Inflammatory macrophage treated with lipopolysaccharide for 4 hours (primary cell): Measurements from ENCODE around the gene PROSER2.
"Not testable (repeated sequence)": the region's sequence is repeated elsewhere in the genome, so short reads cannot be mapped to it uniquely, and the experiment has no call there.

Source experiments
- DNase-seq: peaks from one replicate; pipeline ENCODE4 v3.0.0-alpha.2; 2020

The PROSER2 gene

GRCh38 chr10:11886851-11887250 is 63.7 kb downstream of the PROSER2 start:
- DNase-seq = no peak

GRCh38 chr10:11887381-11888227 is 64.4 kb downstream of the PROSER2 start:
- DNase-seq = no peak

GRCh38 chr10:11889263-11889662 is 66.1 kb downstream of the PROSER2 start:
- not testable (repeated sequence) for DNase-seq

GRCh38 chr10:11891776-11892486 is 68.8 kb downstream of the PROSER2 start:
- DNase-seq = no peak

GRCh38 chr10:11893749-11894278 is 70.7 kb downstream of the PROSER2 start:
- DNase-seq = no peak

GRCh38 chr10:11894381-11895107 is 71.4 kb downstream of the PROSER2 start:
- no peak for DNase-seq

DNA sequence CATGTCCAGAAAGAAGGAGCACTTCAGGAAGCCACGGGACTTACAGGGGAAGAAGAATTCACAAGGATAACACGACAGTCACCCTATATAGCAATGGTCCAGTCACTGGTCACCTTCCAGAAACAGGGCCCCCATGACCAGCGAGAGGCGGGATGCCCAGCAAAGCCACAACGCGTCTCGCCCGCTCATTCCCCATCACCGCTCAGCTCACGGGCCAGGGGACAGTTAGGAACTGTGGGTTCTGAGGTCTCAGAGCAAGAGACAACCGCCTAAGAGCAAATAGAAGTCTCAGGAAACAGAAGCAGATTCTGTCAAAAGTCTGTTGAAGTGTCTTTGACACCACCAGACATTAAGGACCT is 71.9 kb downstream of the PROSER2 start:
- no peak for DNase-seq

DNA sequence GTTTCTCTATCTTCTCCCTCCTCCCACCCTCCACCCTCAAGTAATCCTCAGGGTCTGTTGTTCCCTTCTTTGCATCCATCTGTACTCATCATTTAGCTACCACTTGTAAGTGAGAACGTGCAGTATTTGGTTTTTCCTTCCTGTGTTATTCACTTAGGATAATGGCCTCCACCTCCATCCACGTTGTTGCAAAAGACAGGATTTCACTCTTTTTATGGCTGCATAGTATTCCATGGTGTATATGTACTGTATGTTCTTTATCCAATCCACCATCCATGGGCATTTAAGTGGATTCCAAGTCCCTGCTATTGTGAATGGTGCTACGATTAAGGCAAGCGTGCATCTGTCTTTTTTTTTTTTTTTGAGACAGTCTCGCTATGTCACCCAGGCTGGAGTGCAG is 72.4 kb downstream of the PROSER2 start:
- no peak for DNase-seq

GRCh38 chr10:11896549-11897200 is 73.5 kb downstream of the PROSER2 start:
- no peak for DNase-seq

DNA sequence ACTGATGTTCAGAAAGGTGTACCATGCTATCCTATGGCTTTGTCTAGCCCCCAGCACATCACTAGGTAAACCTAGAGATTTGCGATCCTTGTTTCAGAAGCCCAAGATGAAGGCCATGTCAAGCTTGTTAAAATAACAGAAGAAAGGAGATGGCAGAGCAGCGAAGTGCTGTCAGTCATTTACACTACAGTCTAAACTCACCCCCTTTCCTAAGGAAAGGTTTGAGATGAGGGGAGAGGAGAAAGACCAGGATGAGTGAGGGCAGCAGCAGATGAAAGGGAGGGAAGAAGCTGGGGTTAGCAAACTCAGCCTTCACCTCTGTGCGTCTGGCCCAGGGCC is 74.8 kb downstream of the PROSER2 start:
- no peak for DNase-seq

GRCh38 chr10:11898372-11899066 is 75.4 kb downstream of the PROSER2 start:
- no peak for DNase-seq

DNA sequence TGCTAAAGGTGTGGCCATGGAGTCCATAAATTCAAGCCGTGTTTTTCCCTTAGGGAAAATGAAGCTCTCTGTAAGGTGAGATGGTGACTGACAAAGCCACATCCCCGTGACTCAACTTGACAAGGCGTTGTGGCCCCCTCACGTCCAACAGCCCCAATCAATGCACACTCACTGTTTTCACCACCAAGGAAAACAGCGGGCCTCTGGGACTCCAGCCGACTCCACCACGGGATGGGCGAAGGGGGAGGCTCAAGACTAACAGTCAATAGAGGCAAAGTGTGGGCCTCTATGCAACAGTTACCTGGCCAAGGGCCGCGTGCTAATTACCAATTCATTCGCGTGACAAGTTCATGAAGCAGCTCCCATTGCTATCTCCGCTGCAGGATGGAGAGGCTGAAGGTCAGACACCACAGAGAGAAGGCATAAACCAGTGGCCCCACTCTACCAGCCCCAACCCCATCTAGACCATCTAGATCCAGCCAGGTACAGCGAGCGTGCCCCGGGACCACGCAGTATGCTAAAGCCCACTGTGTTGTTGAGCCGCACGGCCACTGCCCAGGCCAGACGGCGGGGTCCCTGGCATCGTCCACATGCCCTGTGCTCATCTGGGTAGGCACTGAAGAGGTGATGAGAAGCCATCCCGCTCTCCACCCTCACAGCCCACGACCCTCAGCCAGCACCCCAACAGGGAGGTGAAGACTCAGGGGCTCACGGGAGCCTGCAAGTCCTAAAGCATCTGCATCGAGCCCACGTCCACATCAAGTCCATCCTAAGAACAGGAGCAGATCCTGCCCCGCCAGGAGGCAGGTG is 76.1 kb downstream of the PROSER2 start:
- no peak for DNase-seq

GRCh38 chr10:11901036-11901301 is 77.8 kb downstream of the PROSER2 start:
- DNase-seq = no peak

GRCh38 chr10:11901454-11901832 is 78.3 kb downstream of the PROSER2 start:
- DNase-seq = no peak

GRCh38 chr10:11901833-11902475 is 78.8 kb downstream of the PROSER2 start:
- DNase-seq = no peak

DNA sequence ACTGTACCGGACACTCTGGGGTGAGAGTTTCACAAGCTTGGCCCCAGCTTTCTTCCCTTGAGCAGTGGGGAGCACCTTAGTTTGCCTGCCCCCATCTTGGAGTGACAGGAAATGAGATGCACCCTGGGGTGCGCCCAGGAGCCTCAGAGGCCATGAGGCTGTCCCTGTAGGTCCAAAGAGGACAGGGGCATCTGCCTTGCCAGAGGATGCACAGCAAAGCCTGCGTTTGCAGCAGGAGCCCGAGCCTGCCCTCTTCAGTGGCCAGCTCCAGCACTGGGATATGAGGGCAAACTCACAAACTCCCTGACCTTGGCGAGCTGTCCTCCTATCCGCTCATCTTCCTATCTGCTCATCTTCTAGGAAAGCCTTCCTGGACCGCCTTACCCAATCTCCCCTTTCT is 79.5 kb downstream of the PROSER2 start:
- DNase-seq = no peak

- DNase-seq = no peak
Measured at GRCh38 chr10:11906714-11907113, 83.6 kb downstream of the PROSER2 start.

DNA sequence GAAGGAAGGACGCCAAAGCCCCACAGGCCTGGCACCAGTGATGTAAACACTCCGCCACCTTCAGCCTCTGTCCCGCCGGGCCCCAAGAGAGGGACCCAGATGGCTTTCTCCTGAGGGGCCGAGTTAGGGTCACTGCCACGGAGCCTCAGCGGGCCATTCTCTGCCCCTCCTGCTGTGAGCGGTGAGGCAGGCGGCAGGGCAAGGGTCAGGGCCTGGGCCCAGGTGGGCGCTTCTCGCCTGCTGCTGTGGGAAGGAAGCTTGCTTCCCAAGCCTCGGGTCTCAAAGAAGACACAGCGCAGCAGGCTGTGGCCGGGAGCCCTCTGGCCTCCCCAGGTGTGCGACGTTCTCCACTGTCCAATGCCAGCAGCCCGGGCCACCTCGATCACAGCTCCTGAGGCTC is 84.8 kb downstream of the PROSER2 start:
- DNase-seq = no peak

GRCh38 chr10:11908536-11908935 is 85.4 kb downstream of the PROSER2 start:
- no peak for DNase-seq

DNA sequence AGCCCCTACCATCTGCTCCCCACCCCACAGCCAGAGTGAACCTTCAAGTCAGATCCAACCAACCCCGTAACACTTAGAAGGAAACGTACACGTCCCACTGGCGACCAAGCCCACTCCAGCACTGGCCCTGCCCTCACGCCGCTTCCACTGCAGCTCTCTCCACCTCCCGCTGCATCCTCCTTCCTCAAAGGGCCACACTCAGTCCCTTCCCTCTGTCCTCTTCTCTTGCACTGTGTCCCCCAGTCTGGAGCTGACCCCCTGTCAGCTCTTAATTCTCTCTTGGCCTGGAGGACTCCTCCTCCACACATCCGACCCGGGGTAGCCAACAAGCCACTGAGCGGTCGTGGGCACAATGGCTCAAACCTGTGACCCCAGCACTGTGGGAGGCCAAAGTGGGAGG is 85.8 kb downstream of the PROSER2 start:
- no peak for DNase-seq

- DNase-seq = no peak
Measured at GRCh38 chr10:11909618-11910017, 86.5 kb downstream of the PROSER2 start.
